GM08714 (cell line): ENCODE data around the gene SKAP2.

ENCODE experiments used
- H3K4me3 ChIP-seq: fragments of 200-500 bp; sonication (Bioruptor generic); 2 replicates; pipeline ENCODE4 v1.5.1; 2014; ENCODE audit warnings: mild to moderate bottlenecking, low read length, inconsistent platforms
- ZNF274 ChIP-seq: IDR thresholded peaks from 2 replicates; pipeline ENCODE4 v1.6.1; 2012; ENCODE audit warnings: mild to moderate bottlenecking, low read depth, low read length

SKAP2 gene

DNA sequence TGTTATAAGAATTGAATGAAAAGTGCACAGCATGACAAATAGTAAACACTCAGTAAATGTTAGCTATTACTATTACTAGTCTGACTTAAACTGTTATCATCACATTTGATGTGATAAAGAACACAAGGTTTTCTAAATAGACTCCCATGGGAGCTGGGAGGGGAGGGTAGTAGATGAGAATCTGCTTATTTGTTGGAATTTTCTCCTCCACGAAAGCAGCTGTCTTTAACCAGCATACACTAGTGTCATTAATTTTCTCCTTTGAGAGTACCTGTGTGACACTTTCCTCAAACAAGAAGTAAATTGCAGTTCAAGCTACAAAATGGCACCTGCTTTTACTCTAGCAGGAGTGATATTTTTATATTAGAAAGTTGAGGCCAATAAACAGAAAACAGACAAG is 200.1 kb downstream of the SKAP2 start:
- TF ChIP-seq ZNF274 = no peak
- no peak overlapping the region for H3K4me3 ChIP-seq

DNA sequence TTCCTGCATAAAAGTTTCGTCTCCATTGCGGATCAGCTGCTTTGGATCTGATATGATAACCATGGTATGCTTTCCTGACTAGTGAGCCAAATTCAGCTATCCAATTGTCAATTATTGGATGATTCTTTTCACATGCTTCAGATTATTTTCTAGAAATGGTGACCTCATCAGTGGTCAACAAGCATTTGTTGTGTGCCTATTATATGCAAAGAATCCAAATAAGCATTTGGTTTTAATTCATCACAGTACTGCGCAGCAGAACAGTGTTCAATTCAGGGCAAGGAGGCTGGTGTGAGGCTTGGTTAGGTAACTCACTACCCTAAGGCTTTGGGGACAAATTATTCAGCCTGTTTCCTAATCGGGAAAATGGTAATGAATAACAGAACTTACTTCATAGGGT is 200.5 kb downstream of the SKAP2 start:
- no peak for TF ChIP-seq ZNF274
- H3K4me3 ChIP-seq = no peak overlapping the region

DNA sequence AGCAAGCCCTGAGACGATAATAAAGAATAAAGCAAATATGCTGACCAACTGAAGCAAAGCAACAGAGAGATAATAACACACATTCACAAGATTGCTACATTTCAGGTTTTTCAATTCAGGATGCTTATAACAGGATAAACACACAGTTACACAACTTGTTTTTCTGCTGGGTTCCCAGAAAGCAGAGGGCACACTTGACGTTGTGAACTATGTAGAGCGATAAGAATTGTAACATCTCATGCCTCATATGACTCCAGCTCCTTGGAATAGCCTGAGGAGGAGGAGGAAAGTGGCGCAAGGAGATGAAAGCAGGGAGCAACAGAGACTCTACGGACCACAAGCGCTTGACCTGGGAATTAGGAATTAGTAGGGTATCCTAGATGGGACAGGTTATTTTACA is 201.7 kb downstream of the SKAP2 start:
- H3K4me3 ChIP-seq = no peak overlapping the region
- TF ChIP-seq ZNF274 = no peak

DNA sequence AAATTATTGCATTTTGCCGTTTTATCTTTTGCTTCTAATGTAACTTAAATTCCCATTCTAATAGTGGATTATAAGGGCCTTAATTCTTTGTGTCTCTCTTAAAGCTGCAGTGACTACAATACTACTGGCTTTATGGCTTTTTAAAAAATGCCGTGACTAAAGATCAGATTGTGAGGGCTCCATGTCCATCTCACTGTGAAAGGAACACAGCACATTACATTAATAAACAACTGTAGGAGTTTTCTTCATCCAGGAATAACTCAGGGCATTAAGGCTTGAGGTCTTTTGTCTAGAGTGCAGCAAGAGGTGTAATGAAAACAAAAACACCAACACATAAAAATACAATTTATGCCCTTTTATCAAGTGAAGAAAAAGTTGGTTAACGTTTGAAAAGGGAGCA is 205.3 kb downstream of the SKAP2 start:
- no peak for TF ChIP-seq ZNF274

DNA sequence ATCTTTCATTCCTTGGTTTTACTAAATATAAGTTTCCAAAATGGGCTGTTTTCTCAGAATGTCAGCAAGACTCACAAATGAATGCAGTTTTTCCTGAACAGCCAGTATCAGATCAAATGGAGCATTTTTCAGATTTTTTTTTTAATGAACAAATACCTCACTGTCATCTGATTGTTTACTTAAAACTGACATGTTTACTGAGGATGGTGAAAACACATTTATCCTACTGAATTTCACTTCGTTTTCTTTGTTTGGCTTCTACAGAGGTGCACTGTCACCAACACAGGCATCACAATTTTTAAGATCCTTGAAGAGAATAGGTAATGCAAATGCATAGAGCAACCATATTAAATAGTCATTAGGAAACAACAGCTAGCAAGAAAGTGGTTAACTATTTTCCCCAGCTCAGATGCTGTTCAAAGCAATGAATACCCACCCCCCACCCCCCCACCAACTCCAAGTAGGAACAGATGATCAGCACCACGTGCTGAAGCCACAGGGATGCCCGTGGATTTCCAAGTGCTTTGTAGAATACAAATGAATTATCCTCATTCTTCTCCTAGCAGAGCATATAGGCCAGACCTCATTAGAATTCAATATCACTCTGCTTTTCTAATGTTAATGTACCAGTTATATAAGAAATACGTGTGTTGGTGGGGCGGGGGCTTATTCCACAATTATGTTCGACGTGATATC is 205.9 kb downstream of the SKAP2 start:
- H3K4me3 ChIP-seq = no peak overlapping the region
- TF ChIP-seq ZNF274 = no peak

More for the DNA sequence above, 205.3 kb downstream of the SKAP2 start:
- H3K4me3 ChIP-seq = no peak overlapping the region

- no peak for TF ChIP-seq ZNF274
- no peak overlapping the region for H3K4me3 ChIP-seq
These were observed 206.6 kb downstream of the SKAP2 start for GRCh38 chr7:26657686-26658388.

- H3K4me3 ChIP-seq = no peak overlapping the region
- TF ChIP-seq ZNF274 = no peak
These were observed 207.2 kb downstream of the SKAP2 start for GRCh38 chr7:26657206-26657641.

DNA sequence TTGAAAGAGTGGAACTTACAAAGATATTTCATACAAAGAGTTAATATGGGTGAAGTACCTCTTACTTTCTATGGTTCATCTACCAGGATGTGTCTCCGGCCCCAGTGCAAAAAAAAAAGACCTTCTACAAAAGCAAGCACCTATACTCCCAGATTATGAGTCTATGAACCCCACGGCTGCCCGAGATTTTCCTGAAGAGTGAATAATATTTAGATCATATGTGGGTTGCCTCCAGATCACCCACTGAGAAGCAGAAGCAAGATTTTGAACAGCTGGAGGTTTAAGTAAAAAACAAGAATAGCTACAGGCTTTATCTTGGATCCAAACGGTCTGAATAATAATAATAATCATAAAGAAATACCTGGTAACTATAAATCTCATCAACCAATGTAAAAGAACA is 207.7 kb downstream of the SKAP2 start:
- H3K4me3 ChIP-seq = no peak overlapping the region
- no peak for TF ChIP-seq ZNF274

DNA sequence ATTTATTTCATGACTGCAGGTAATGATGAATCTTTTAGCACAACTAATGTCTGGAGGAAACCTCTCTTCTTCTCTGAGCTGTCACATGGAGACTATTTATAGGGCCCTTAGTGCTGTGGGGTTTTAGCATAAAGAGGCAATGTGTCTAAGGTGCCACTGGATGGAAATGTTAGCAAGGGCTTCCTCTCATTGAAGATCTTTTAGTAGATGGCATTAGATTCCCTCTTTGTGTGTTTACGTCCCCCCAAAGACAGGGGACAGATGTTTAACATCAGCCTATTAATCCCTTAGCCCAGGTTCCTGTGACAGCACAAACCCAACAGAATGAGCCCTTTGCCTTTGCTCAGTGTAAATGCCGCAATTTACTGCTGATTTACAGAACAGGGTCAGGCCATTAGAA is 208.6 kb downstream of the SKAP2 start:
- no peak overlapping the region for H3K4me3 ChIP-seq
- no peak for TF ChIP-seq ZNF274

GRCh38 chr7:26653430-26654399 is 210.7 kb downstream of the SKAP2 start:
- H3K4me3 ChIP-seq = no peak overlapping the region
- no peak for TF ChIP-seq ZNF274

GRCh38 chr7:26652401-26653100 is 211.8 kb downstream of the SKAP2 start:
- no peak for TF ChIP-seq ZNF274

DNA sequence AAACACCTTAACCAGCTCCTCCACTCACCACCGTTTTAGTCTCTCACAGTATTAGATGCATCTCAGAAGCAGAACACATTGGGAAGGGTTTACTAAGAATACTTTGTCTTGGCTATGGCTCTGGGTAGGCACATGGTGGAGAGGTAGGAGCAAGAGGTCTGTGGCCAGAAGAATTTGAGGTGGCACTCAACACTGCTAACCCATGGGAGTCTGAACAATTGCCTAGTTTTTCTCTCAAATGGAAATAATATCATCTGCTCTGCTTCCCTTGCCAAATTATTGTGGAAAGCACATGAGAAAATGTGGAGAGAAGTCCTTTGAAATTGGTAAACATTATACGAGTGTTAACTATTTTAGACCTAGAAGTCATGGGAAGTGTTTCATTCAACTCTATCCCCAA is 214.3 kb downstream of the SKAP2 start:
- TF ChIP-seq ZNF274 = no peak
- H3K4me3 ChIP-seq = no peak overlapping the region

More at GRCh38 chr7:26652401-26653100, 211.8 kb downstream of the SKAP2 start:
- no peak overlapping the region for H3K4me3 ChIP-seq

DNA sequence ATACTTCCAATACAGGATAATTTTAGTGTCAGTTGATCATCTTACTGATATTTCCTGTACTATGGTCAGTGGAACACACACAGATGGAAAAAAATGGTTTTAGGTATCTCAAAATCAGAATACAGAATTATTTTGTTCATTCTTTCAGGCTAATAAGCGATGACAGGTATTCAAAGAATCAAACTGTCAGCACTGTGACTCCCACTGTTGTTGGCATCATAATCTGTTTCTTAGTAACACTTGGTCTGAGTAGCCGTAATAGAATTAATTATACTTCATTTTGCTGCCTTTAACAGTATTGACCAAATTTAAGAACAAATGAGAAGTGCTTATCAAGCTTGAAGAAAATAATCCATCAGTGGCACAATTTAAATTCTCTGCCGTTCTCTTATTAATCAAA is 215.0 kb downstream of the SKAP2 start:
- H3K4me3 ChIP-seq = no peak overlapping the region
- TF ChIP-seq ZNF274 = no peak

- H3K4me3 ChIP-seq = no peak overlapping the region
- no peak for TF ChIP-seq ZNF274
These were observed 215.8 kb downstream of the SKAP2 start for GRCh38 chr7:26648554-26648953.
